ENCODE measurements around the gene STH. TPM values are rescaled to one million over a fixed set of nuclear protein-coding genes. Genes with fewer than 3 reads are reported as not detected.
"Not testable (repeated sequence)": the region's sequence is repeated elsewhere in the genome, so short reads cannot be mapped to it uniquely, and the experiment has no call there.

The STH gene
- total RNA-seq, 1 donor from 2014 or later = not detected

DNA sequence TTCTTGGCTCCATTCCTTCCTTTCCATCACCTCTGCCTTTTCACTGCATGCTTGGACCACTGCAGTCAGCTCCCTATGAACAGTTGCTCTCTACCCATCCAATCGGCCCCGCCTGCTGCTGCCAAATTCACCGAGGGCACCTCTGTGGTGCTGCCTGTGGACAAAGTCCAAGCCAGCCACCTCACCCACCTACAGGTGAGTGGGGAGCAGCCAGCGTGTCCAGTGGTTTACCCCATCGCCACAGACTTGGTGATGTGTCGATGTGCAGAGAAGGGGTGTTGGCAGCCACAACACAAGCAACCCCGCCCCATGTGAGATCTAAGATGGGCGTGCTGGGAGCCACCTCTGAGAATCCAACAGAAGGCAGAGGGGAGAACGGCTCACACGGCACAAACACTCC is 43.7 kb upstream of the STH start:
- H3K36me3 Mint-ChIP-seq (ENCODE audit: low read depth, unreplicated experiment) = no peaks in the 10 kb centered on the region
- H3K4me3 ChIP-seq (ENCODE audit: insufficient read depth, low read depth, low read length) = no peak overlapping the region
- peaks cover 13% of the 10 kb centered on the region for H3K4me1 Mint-ChIP-seq (ENCODE audit: low read depth, unreplicated experiment)
- no peak overlapping the region for H3K27ac ChIP-seq (ENCODE audit: low read depth, low read length)
- H3K9me3 ChIP-seq (ENCODE audit: insufficient read depth, low read depth, low read length) = no peaks in the 10 kb centered on the region
- DNase-seq (ENCODE audit: low read depth) (no peak), FAIRE-seq (no peak)
- no peak overlapping the region for H2AFZ ChIP-seq (ENCODE audit: low read depth, low read length)
- no peaks in the 10 kb centered on the region for H3K9me3 Mint-ChIP-seq (ENCODE audit: unreplicated experiment)
- H3K79me2 ChIP-seq (ENCODE audit: insufficient read depth, low read length) = no peaks in the 10 kb centered on the region
- H3K4me3 Mint-ChIP-seq (ENCODE audit: unreplicated experiment) = no peak overlapping the region
- H4K20me1 ChIP-seq (ENCODE audit: insufficient read depth, low read length) = no peaks in the 10 kb centered on the region
- no peaks in the 10 kb centered on the region for H3K4me1 ChIP-seq (ENCODE audit: insufficient read depth, low read length)
- TF ChIP-seq, protein P1, sequence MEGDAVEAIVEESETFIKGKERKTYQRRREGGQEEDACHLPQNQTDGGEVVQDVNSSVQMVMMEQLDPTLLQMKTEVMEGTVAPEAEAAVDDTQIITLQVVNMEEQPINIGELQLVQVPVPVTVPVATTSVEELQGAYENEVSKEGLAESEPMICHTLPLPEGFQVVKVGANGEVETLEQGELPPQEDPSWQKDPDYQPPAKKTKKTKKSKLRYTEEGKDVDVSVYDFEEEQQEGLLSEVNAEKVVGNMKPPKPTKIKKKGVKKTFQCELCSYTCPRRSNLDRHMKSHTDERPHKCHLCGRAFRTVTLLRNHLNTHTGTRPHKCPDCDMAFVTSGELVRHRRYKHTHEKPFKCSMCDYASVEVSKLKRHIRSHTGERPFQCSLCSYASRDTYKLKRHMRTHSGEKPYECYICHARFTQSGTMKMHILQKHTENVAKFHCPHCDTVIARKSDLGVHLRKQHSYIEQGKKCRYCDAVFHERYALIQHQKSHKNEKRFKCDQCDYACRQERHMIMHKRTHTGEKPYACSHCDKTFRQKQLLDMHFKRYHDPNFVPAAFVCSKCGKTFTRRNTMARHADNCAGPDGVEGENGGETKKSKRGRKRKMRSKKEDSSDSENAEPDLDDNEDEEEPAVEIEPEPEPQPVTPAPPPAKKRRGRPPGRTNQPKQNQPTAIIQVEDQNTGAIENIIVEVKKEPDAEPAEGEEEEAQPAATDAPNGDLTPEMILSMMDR (IDR thresholded peaks at IDR 0.05; ENCODE audit: insufficient read depth, low read depth, low read length) = no peak
- TF ChIP-seq EZH2 (IDR thresholded peaks at IDR 0.05; ENCODE audit: insufficient read depth, low read length) = no peak
- no peak overlapping the region for H3K4me2 ChIP-seq (ENCODE audit: low read length)
- H3K27me3 ChIP-seq (ENCODE audit: insufficient read depth, low read length) = peaks cover 14% of the 10 kb centered on the region
- H3K27me3 Mint-ChIP-seq (ENCODE audit: low read depth, unreplicated experiment) = no peaks in the 10 kb centered on the region
- H3K27ac Mint-ChIP-seq (ENCODE audit: unreplicated experiment) = no peak overlapping the region
- H3K9ac ChIP-seq (ENCODE audit: low read length) = no peak overlapping the region
- no peaks in the 10 kb centered on the region for H3K36me3 ChIP-seq (ENCODE audit: insufficient read depth, low read length)

GRCh38 chr17:45956090-45956489 is 43.0 kb upstream of the STH start:
- Histone ChIP-seq H2AFZ (ENCODE audit: low read depth, low read length) (no peak overlapping the region), H3K79me2 (ENCODE audit: insufficient read depth, low read length) (no peaks in the 10 kb centered on the region), H3K4me3 (ENCODE audit: insufficient read depth, low read depth, low read length) (no peak overlapping the region), H3K9ac (ENCODE audit: low read length) (no peak overlapping the region), H3K4me2 (ENCODE audit: low read length) (no peak overlapping the region), H3K36me3 (ENCODE audit: insufficient read depth, low read length) (no peaks in the 10 kb centered on the region), H3K27ac (ENCODE audit: low read depth, low read length) (no peak overlapping the region), H4K20me1 (ENCODE audit: insufficient read depth, low read length) (no peaks in the 10 kb centered on the region), H3K27me3 (ENCODE audit: insufficient read depth, low read length) (peaks cover 12% of the 10 kb centered on the region), H3K4me1 (ENCODE audit: insufficient read depth, low read length) (no peaks in the 10 kb centered on the region), H3K9me3 (ENCODE audit: insufficient read depth, low read depth, low read length) (no peaks in the 10 kb centered on the region)
- Mint-ChIP-seq H3K27me3 (ENCODE audit: low read depth, unreplicated experiment) (no peaks in the 10 kb centered on the region), H3K4me1 (ENCODE audit: low read depth, unreplicated experiment) (peaks cover 10% of the 10 kb centered on the region), H3K27ac (ENCODE audit: unreplicated experiment) (no peak overlapping the region), H3K9me3 (ENCODE audit: unreplicated experiment) (no peaks in the 10 kb centered on the region), H3K36me3 (ENCODE audit: low read depth, unreplicated experiment) (no peaks in the 10 kb centered on the region), H3K4me3 (ENCODE audit: unreplicated experiment) (no peak overlapping the region)
- no peak for TF ChIP-seq EZH2 (IDR thresholded peaks at IDR 0.05; ENCODE audit: insufficient read depth, low read length)
- TF ChIP-seq, protein P1 (IDR thresholded peaks at IDR 0.05; ENCODE audit: insufficient read depth, low read depth, low read length) = no peak
- FAIRE-seq = no peak
- DNase-seq (ENCODE audit: low read depth) = no peak

- not testable (repeated sequence) for H3K9ac ChIP-seq (ENCODE audit: low read length); H3K4me2 ChIP-seq (ENCODE audit: low read length); H3K4me1 ChIP-seq (ENCODE audit: insufficient read depth, low read length); H3K4me3 ChIP-seq (ENCODE audit: insufficient read depth, low read depth, low read length); DNase-seq (ENCODE audit: low read depth); H3K4me1 Mint-ChIP-seq (ENCODE audit: low read depth, unreplicated experiment); H3K9me3 ChIP-seq (ENCODE audit: insufficient read depth, low read depth, low read length); H3K27ac Mint-ChIP-seq (ENCODE audit: unreplicated experiment); H3K36me3 Mint-ChIP-seq (ENCODE audit: low read depth, unreplicated experiment); H3K9me3 Mint-ChIP-seq (ENCODE audit: unreplicated experiment); FAIRE-seq; H2AFZ ChIP-seq (ENCODE audit: low read depth, low read length); H4K20me1 ChIP-seq (ENCODE audit: insufficient read depth, low read length); H3K27ac ChIP-seq (ENCODE audit: low read depth, low read length); H3K79me2 ChIP-seq (ENCODE audit: insufficient read depth, low read length); H3K36me3 ChIP-seq (ENCODE audit: insufficient read depth, low read length); H3K4me3 Mint-ChIP-seq (ENCODE audit: unreplicated experiment); H3K27me3 Mint-ChIP-seq (ENCODE audit: low read depth, unreplicated experiment)
- H3K27me3 ChIP-seq (ENCODE audit: insufficient read depth, low read length) = peaks cover 10% of the 10 kb centered on the region
These were observed 42.3 kb upstream of the STH start for GRCh38 chr17:45956746-45957145.
